H7 (cell line): ENCODE data around the gene NCOA3. TPM values are rescaled to one million over a fixed set of nuclear protein-coding genes. Genes with fewer than 3 reads are reported as not detected.
"Not testable (repeated sequence)": the region's sequence is repeated elsewhere in the genome, so short reads cannot be mapped to it uniquely, and the experiment has no call there.

ENCODE experiments used
- DNase-seq: peaks from one replicate; pipeline ENCODE4 v3.0.0; 2012
- H3K27me3 ChIP-seq: 2 replicates; pipeline ENCODE4 v1.6.0; 2011; ENCODE audit warnings: mild to moderate bottlenecking, low read length; ENCODE audit not compliant: control insufficient read depth, insufficient read depth
- H3K36me3 ChIP-seq: replicated peaks from 2 replicates; pipeline ENCODE4 v1.5.1; 2011; ENCODE audit warnings: low read length; ENCODE audit not compliant: control insufficient read depth, insufficient read depth
- H3K4me3 ChIP-seq: 2 replicates; pipeline ENCODE4 v1.5.1; 2011; ENCODE audit warnings: low read depth, mild to moderate bottlenecking, control low read depth, low read length, moderate library complexity; ENCODE audit not compliant: insufficient read depth
- total RNA-seq: library from RNA; depleted of rRNA; stranded (reverse); fragments of >200 nt; shearing (Covaris generic); gene quantifications from 2 replicates; pipeline ENCODE4 v1.2.3, GENCODE V29; 2014; rRNA removed

Gene NCOA3
- 10.1 and 12.8 TPM in 2 replicates for total RNA-seq

GRCh38 chr20:47501482-47502270, at the start of gene NCOA3:
Gene NCOA3 (plus strand): TSS chr20:47501887. CDS start chr20:47622248, 120,361 bp downstream.
- H3K4me3 ChIP-seq, result peak within 1 kb of the TSS; percentile 96
- H3K27me3 ChIP-seq, result no peaks in the 10 kb centered on the region

GRCh38 chr20:47452736-47453161, 48.9 kb upstream of the NCOA3 start:
- no peak overlapping the region for H3K4me3 ChIP-seq
- no peaks in the 10 kb centered on the region for H3K36me3 ChIP-seq
- no peaks in the 10 kb centered on the region for H3K27me3 ChIP-seq
- DNase-seq, result no peak

More at GRCh38 chr20:47501482-47502270, at the start of gene NCOA3:
- peak; percentile 98 for DNase-seq
- H3K36me3 ChIP-seq, result no peaks in the 10 kb centered on the region

- Histone ChIP-seq H3K36me3 (no peaks in the 10 kb centered on the region), H3K4me3 (no peak overlapping the region), H3K27me3 (no peaks in the 10 kb centered on the region)
- DNase-seq, result no peak
Observed at GRCh38 chr20:47453167-47453782, 48.4 kb upstream of the NCOA3 start.

GRCh38 chr20:47454298-47455132, 47.2 kb upstream of the NCOA3 start:
- no peaks in the 10 kb centered on the region for H3K36me3 ChIP-seq
- no peak for DNase-seq
- no peaks in the 10 kb centered on the region for H3K27me3 ChIP-seq
- no peak overlapping the region for H3K4me3 ChIP-seq

- DNase-seq, result no peak
- H3K4me3 ChIP-seq, result no peak overlapping the region
- no peaks in the 10 kb centered on the region for H3K27me3 ChIP-seq
- no peaks in the 10 kb centered on the region for H3K36me3 ChIP-seq
Observed at GRCh38 chr20:47455133-47456040, 46.3 kb upstream of the NCOA3 start.

GRCh38 chr20:47456041-47456537, 45.6 kb upstream of the NCOA3 start:
- Histone ChIP-seq H3K27me3 (no peaks in the 10 kb centered on the region), H3K4me3 (no peak overlapping the region), H3K36me3 (no peaks in the 10 kb centered on the region)
- no peak for DNase-seq

GRCh38 chr20:47456952-47457724, 44.5 kb upstream of the NCOA3 start:
- Histone ChIP-seq H3K4me3 (no peak overlapping the region), H3K27me3 (no peaks in the 10 kb centered on the region), H3K36me3 (no peaks in the 10 kb centered on the region)
- no peak for DNase-seq

GRCh38 chr20:47458280-47459050, 43.2 kb upstream of the NCOA3 start:
- not testable (repeated sequence) for H3K36me3 ChIP-seq, H3K4me3 ChIP-seq, DNase-seq, H3K27me3 ChIP-seq

- Histone ChIP-seq H3K4me3 (no peak overlapping the region), H3K27me3 (no peaks in the 10 kb centered on the region), H3K36me3 (no peaks in the 10 kb centered on the region)
- no peak for DNase-seq
Observed at GRCh38 chr20:47459344-47460073, 42.2 kb upstream of the NCOA3 start.

- not testable (repeated sequence) for H3K4me3 ChIP-seq, H3K36me3 ChIP-seq, DNase-seq, H3K27me3 ChIP-seq
Observed at GRCh38 chr20:47460761-47461112, 41.0 kb upstream of the NCOA3 start.

- Histone ChIP-seq H3K36me3 (no peaks in the 10 kb centered on the region), H3K4me3 (no peak overlapping the region), H3K27me3 (no peaks in the 10 kb centered on the region)
- DNase-seq, result no peak
Observed at GRCh38 chr20:47461120-47461685, 40.5 kb upstream of the NCOA3 start.

GRCh38 chr20:47461906-47462305, 39.8 kb upstream of the NCOA3 start:
- not testable (repeated sequence) for H3K36me3 ChIP-seq, H3K27me3 ChIP-seq, H3K4me3 ChIP-seq, DNase-seq
